Kidney epithelial cell (primary cell): ENCODE data around the gene RASD1. TPM values are rescaled to one million over a fixed set of nuclear protein-coding genes. Genes with fewer than 3 reads are reported as not detected.

Source experiments
- DNase-seq: peaks from one replicate; pipeline ENCODE4 v3.0.0-alpha.2; 2010; ENCODE audit warnings: low read depth
- H3K27me3 ChIP-seq: 2 replicates; pipeline ENCODE4 v1.6.0; 2011; ENCODE audit warnings: low read length; ENCODE audit not compliant: control insufficient read depth, insufficient read depth
- H3K36me3 ChIP-seq: 2 replicates; pipeline ENCODE4 v1.5.1; 2011; ENCODE audit warnings: low read length; ENCODE audit not compliant: control insufficient read depth, insufficient read depth
- H3K4me3 ChIP-seq: 2 replicates; pipeline ENCODE4 v1.5.1; 2011; ENCODE audit warnings: low read depth, mild to moderate bottlenecking, control low read depth, low read length
- total RNA-seq: library from RNA; depleted of rRNA; stranded (reverse); fragments of >200 nt; gene quantifications from 2 replicates; pipeline ENCODE4 v1.2.3, GENCODE V29; 2015
- TF ChIP-seq, protein P1 (sequence below): IDR thresholded peaks from 2 replicates; pipeline ENCODE4 v1.5.1; 2011; ENCODE audit warnings: mild to moderate bottlenecking, moderate library complexity, low read length, control low read depth, inconsistent platforms; ENCODE audit not compliant: insufficient read depth, poor library complexity, severe bottlenecking

RASD1 gene
- total RNA-seq, 1 donor from 2014 or later = 0.17 TPM

DNA sequence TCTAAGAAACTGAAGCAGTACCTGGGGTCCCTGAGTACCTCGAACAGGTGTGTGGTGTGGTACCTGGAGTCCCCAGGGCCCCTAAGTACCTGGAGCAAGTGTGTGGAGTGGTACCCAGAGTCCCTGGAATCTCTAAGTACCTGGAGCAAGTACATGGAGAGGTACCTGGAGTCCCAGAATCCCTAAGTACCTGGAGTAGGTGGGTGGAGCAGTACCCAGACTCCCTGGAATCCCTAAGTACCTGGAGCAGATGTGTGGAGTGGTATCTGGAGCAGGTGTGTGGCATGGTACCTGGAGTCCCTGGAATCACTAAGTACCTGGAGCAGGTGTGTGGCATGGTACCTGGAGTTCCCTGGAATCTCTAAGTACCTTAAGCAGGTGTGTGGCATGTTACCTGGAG is 41.9 kb downstream of the RASD1 start:
- TF ChIP-seq, protein P1, sequence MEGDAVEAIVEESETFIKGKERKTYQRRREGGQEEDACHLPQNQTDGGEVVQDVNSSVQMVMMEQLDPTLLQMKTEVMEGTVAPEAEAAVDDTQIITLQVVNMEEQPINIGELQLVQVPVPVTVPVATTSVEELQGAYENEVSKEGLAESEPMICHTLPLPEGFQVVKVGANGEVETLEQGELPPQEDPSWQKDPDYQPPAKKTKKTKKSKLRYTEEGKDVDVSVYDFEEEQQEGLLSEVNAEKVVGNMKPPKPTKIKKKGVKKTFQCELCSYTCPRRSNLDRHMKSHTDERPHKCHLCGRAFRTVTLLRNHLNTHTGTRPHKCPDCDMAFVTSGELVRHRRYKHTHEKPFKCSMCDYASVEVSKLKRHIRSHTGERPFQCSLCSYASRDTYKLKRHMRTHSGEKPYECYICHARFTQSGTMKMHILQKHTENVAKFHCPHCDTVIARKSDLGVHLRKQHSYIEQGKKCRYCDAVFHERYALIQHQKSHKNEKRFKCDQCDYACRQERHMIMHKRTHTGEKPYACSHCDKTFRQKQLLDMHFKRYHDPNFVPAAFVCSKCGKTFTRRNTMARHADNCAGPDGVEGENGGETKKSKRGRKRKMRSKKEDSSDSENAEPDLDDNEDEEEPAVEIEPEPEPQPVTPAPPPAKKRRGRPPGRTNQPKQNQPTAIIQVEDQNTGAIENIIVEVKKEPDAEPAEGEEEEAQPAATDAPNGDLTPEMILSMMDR = no peak
- Histone ChIP-seq H3K27me3 (no peaks in the 10 kb centered on the region), H3K4me3 (no peak overlapping the region), H3K36me3 (no peaks in the 10 kb centered on the region)
- no peak for DNase-seq

DNA sequence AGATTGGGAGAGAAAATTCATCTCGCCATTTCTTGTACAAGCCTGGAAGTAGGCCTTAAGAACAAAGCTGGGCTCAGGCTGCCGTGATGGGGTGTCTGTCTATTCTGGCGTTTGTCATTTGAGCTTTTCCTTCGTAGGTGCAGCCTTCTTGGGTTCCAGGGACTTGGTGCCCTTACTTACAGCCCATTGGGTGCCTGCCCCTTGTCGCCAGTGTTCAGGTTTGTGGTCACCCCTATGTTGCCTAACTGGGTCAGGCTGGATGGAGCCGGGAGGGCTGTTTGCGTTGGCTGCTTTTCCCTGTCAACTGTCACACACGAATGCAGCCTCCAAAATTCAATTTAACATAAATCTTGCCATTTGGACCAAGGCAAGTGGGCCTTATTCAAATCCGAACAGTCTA is 43.1 kb downstream of the RASD1 start:
- Histone ChIP-seq H3K27me3 (no peaks in the 10 kb centered on the region), H3K36me3 (no peaks in the 10 kb centered on the region), H3K4me3 (no peak overlapping the region)
- TF ChIP-seq, protein P1 = no peak
- DNase-seq = no peak

DNA sequence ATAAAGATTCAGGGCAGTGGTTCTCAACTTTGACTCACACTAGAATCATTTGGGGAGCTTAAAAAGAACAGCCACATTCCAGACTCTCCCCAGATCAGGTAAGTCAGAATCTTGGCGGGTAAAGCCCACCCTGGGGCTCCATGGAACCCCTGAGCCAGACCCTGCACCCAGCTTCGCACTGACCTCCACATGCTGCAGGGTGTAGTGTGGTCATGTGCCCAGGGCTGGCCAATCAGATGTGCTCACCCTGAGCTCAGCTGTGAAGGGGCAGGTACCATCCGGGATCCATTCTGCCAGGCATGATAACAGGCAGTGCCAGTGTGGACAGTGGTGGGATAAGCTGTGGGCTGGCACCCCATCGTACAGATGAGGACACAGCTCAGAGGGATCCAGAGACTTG is 47.5 kb downstream of the RASD1 start:
- no peaks in the 10 kb centered on the region for H3K27me3 ChIP-seq
- DNase-seq = no peak
- TF ChIP-seq, protein P1 = no peak
- no peak overlapping the region for H3K4me3 ChIP-seq
- H3K36me3 ChIP-seq = no peaks in the 10 kb centered on the region

DNA sequence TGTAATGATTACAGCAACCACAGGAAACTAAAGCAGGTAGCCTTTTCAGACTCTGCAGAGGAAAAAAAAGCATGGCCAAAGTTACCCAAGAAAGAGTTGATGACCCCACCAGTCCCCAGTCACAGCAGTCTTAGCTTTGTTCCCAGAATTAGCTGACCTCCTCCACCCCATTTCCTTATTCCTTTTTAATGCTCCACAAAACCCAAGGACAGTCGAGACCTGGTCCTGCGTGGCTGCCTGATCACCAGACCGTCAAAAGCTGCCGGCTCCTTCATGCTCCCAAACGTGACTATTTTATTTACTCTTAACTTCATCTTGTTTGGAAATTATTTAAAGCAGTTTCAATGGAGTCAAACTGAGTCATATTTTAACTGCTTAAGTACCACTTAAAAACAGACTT is 48.1 kb downstream of the RASD1 start:
- DNase-seq = no peak
- TF ChIP-seq, protein P1 = no peak
- no peaks in the 10 kb centered on the region for H3K27me3 ChIP-seq
- no peaks in the 10 kb centered on the region for H3K36me3 ChIP-seq
- no peak overlapping the region for H3K4me3 ChIP-seq

DNA sequence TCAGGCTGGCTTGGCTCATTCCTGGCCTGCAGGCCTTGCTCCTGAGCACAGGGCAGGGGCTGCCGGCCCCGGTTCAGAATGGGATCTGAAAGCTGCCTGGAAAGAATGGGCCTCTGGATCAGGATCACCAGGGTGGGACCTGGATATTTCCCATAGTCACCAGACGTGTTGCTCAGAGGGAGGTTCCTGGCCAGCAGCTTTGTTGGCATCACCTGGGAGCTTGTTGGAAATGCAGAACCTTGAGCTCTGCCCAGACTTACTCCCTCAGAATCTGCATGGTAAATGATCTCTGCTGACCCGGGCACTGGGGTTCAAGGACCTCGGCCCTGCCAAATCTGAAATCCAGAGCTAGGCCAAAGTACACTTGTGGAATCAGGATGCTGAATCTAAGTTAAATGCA is 48.9 kb downstream of the RASD1 start:
- no peak overlapping the region for H3K4me3 ChIP-seq
- TF ChIP-seq, protein P1 = no peak
- no peaks in the 10 kb centered on the region for H3K36me3 ChIP-seq
- no peak for DNase-seq
- H3K27me3 ChIP-seq = no peaks in the 10 kb centered on the region

DNA sequence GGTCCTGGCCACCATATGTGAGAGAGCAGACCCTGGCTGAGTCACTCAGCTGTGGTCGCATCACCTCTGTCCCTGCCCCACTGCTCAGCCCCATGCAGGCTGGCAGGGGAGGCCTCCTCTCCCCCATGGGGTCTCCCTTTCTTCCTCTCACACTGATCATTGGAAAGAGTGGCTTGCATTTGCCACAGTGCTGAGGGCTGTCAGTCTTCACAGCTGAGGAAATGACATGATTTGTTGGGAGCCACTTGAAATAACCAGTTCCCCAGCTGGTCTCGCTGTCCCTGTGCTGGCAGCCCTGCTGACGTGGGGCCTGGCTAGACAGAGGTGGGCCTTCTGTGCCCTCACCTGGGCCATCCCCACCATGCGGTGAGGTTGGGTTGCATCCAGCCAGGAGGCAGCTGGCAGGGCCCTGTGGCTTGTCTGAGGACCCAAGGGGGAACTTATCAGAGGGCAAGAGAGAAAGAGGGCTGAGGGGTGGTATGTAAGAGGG is 49.5 kb downstream of the RASD1 start:
- DNase-seq = no peak
- no peak overlapping the region for H3K4me3 ChIP-seq

More for the DNA sequence above, 49.5 kb downstream of the RASD1 start:
- TF ChIP-seq, protein P1 = no peak
- Histone ChIP-seq H3K27me3 (no peaks in the 10 kb centered on the region), H3K36me3 (no peaks in the 10 kb centered on the region)
